ENCODE data around the gene TRERF1.

GRCh38 chr6:42194056-42194455 is 257.7 kb downstream of the TRERF1 start:
- TF ChIP-seq, protein P1, sequence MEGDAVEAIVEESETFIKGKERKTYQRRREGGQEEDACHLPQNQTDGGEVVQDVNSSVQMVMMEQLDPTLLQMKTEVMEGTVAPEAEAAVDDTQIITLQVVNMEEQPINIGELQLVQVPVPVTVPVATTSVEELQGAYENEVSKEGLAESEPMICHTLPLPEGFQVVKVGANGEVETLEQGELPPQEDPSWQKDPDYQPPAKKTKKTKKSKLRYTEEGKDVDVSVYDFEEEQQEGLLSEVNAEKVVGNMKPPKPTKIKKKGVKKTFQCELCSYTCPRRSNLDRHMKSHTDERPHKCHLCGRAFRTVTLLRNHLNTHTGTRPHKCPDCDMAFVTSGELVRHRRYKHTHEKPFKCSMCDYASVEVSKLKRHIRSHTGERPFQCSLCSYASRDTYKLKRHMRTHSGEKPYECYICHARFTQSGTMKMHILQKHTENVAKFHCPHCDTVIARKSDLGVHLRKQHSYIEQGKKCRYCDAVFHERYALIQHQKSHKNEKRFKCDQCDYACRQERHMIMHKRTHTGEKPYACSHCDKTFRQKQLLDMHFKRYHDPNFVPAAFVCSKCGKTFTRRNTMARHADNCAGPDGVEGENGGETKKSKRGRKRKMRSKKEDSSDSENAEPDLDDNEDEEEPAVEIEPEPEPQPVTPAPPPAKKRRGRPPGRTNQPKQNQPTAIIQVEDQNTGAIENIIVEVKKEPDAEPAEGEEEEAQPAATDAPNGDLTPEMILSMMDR (IDR thresholded peaks at IDR 0.05): no peak
- TF ChIP-seq POLR2A (IDR thresholded peaks at IDR 0.05): no peak
- no peak for TF ChIP-seq POLR2AphosphoS5 (IDR thresholded peaks at IDR 0.05)

Data from upper lobe of left lung (tissue), 4 donors.